ENCODE results near the gene PLPPR1. TPM values are rescaled to one million over a fixed set of nuclear protein-coding genes. Genes with fewer than 3 reads are reported as not detected.

Gene PLPPR1
- total RNA-seq, 1 experiment from 2014 or later, result not detected

GRCh38 chr9:101054657-101055056 lies 26.1 kb downstream of the PLPPR1 start:
- in situ Hi-C loops (cut with HindIII; ENCODE audit: low pct_unique_long_range_greater_than_20kb, low sequenced_read_pairs), result no loop called here
- no peak for ATAC-seq
- intact Hi-C loops (cut with micrococcal nuclease; ENCODE audit: unreplicated experiment), result no loop called here

GRCh38 chr9:101055516-101055915 lies 27.0 kb downstream of the PLPPR1 start:
- TF ChIP-seq, protein P1, sequence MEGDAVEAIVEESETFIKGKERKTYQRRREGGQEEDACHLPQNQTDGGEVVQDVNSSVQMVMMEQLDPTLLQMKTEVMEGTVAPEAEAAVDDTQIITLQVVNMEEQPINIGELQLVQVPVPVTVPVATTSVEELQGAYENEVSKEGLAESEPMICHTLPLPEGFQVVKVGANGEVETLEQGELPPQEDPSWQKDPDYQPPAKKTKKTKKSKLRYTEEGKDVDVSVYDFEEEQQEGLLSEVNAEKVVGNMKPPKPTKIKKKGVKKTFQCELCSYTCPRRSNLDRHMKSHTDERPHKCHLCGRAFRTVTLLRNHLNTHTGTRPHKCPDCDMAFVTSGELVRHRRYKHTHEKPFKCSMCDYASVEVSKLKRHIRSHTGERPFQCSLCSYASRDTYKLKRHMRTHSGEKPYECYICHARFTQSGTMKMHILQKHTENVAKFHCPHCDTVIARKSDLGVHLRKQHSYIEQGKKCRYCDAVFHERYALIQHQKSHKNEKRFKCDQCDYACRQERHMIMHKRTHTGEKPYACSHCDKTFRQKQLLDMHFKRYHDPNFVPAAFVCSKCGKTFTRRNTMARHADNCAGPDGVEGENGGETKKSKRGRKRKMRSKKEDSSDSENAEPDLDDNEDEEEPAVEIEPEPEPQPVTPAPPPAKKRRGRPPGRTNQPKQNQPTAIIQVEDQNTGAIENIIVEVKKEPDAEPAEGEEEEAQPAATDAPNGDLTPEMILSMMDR (IDR thresholded peaks at IDR 0.05), result no peak
- TF ChIP-seq POLR2AphosphoS5 (IDR thresholded peaks at IDR 0.05; ENCODE audit: low read depth, low read length) (no peak), TCF7L2 (IDR thresholded peaks at IDR 0.05; ENCODE audit: low read depth, low read length) (no peak), SIN3A (IDR thresholded peaks at IDR 0.05; ENCODE audit: borderline replicate concordance, insufficient read depth, low read depth, low read length) (no peak)
- TF ChIP-seq, protein P2, sequence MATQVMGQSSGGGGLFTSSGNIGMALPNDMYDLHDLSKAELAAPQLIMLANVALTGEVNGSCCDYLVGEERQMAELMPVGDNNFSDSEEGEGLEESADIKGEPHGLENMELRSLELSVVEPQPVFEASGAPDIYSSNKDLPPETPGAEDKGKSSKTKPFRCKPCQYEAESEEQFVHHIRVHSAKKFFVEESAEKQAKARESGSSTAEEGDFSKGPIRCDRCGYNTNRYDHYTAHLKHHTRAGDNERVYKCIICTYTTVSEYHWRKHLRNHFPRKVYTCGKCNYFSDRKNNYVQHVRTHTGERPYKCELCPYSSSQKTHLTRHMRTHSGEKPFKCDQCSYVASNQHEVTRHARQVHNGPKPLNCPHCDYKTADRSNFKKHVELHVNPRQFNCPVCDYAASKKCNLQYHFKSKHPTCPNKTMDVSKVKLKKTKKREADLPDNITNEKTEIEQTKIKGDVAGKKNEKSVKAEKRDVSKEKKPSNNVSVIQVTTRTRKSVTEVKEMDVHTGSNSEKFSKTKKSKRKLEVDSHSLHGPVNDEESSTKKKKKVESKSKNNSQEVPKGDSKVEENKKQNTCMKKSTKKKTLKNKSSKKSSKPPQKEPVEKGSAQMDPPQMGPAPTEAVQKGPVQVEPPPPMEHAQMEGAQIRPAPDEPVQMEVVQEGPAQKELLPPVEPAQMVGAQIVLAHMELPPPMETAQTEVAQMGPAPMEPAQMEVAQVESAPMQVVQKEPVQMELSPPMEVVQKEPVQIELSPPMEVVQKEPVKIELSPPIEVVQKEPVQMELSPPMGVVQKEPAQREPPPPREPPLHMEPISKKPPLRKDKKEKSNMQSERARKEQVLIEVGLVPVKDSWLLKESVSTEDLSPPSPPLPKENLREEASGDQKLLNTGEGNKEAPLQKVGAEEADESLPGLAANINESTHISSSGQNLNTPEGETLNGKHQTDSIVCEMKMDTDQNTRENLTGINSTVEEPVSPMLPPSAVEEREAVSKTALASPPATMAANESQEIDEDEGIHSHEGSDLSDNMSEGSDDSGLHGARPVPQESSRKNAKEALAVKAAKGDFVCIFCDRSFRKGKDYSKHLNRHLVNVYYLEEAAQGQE (IDR thresholded peaks at IDR 0.05; ENCODE audit: insufficient read depth in 1 of 2, low read depth in 2 of 2, low read length in 1 of 2), result no peak
- POLR2A ChIA-PET, result no interaction called here

More at GRCh38 chr9:101054657-101055056, 26.1 kb downstream of the PLPPR1 start:
- no peak overlapping the region for H3K4me3 ChIP-seq (ENCODE audit: low read depth in 2 of 2, low read length in 2 of 2)
- no peak for DNase-seq (ENCODE audit: low read depth, low spot score)
- H3K27ac ChIP-seq (ENCODE audit: low read length), result no peak overlapping the region
- H3K9me3 ChIP-seq (ENCODE audit: control insufficient read depth, insufficient read depth, low read depth, low read length), result no peaks in the 10 kb centered on the region
- no TSS peak for BruUV-seq (replicated peaks)
- TF ChIP-seq, protein P1 (IDR thresholded peaks at IDR 0.05), result no peak
- TF ChIP-seq SIN3A (IDR thresholded peaks at IDR 0.05; ENCODE audit: borderline replicate concordance, insufficient read depth, low read depth, low read length) (no peak), POLR2AphosphoS5 (IDR thresholded peaks at IDR 0.05; ENCODE audit: low read depth, low read length) (no peak), TCF7L2 (IDR thresholded peaks at IDR 0.05; ENCODE audit: low read depth, low read length) (no peak)
- TF ChIP-seq, protein P2 (IDR thresholded peaks at IDR 0.05; ENCODE audit: insufficient read depth in 1 of 2, low read depth in 2 of 2, low read length in 1 of 2), result no peak
- no peaks in the 10 kb centered on the region for H3K27me3 ChIP-seq (ENCODE audit: control insufficient read depth, insufficient read depth, low read length)
- POLR2A ChIA-PET, result no interaction called here
- H3K4me1 ChIP-seq (ENCODE audit: control insufficient read depth, insufficient read depth, low read length), result no peaks in the 10 kb centered on the region
- no peaks in the 10 kb centered on the region for H3K36me3 ChIP-seq (ENCODE audit: control insufficient read depth, insufficient read depth, low read length)
- CTCF ChIA-PET, result no interaction called here

More at GRCh38 chr9:101055516-101055915, 27.0 kb downstream of the PLPPR1 start:
- Histone ChIP-seq H3K4me3 (ENCODE audit: low read depth in 2 of 2, low read length in 2 of 2) (no peak overlapping the region), H3K27me3 (ENCODE audit: control insufficient read depth, insufficient read depth, low read length) (no peaks in the 10 kb centered on the region), H3K36me3 (ENCODE audit: control insufficient read depth, insufficient read depth, low read length) (no peaks in the 10 kb centered on the region), H3K27ac (ENCODE audit: low read length) (no peak overlapping the region), H3K9me3 (ENCODE audit: control insufficient read depth, insufficient read depth, low read depth, low read length) (no peaks in the 10 kb centered on the region), H3K4me1 (ENCODE audit: control insufficient read depth, insufficient read depth, low read length) (no peaks in the 10 kb centered on the region)
- intact Hi-C loops (cut with micrococcal nuclease; ENCODE audit: unreplicated experiment) (no loop called here), in situ Hi-C loops (cut with HindIII; ENCODE audit: low pct_unique_long_range_greater_than_20kb, low sequenced_read_pairs) (no loop called here)
- CTCF ChIA-PET, result no interaction called here
- ATAC-seq (no peak), DNase-seq (ENCODE audit: low read depth, low spot score) (no peak)
- no TSS peak for BruUV-seq (replicated peaks)

Data from Panc1 (cell line).